ENCODE measurements around the gene EPB41L2. TPM values are rescaled to one million over a fixed set of nuclear protein-coding genes. Genes with fewer than 3 reads are reported as not detected.

The EPB41L2 gene
- total and polyA plus RNA-seq, 2 experiments from 2014 or later, result 27.4 to 35.8 TPM

GRCh38 chr6:131065112-131065823 is 2.2 kb upstream of the EPB41L2 start:
- peaks cover 32% of the 10 kb centered on the region for H3K4me1 ChIP-seq (ENCODE audit: insufficient read depth)
- 94% methylated on average over 4 of the region's 4 CpGs for WGBS (ENCODE audit: low lambda C conversion rate, missing lambda C conversion rate)
- no peak overlapping the region for H3K4me2 ChIP-seq
- TF ChIP-seq EZH2 (IDR thresholded peaks at IDR 0.05; ENCODE audit: borderline replicate concordance), result no peak
- no peak overlapping the region for H3K4me3 ChIP-seq
- peak; percentile 19 for DNase-seq (ENCODE audit: low spot score)
- H3K36me3 ChIP-seq (replicated peaks; ENCODE audit: insufficient read depth, low read depth), result no peaks in the 10 kb centered on the region
- H3K79me2 ChIP-seq, result peaks cover 23% of the 10 kb centered on the region
- H2AFZ ChIP-seq, result no peak overlapping the region
- H4K20me1 ChIP-seq (ENCODE audit: insufficient read depth, poor library complexity, severe bottlenecking), result no peaks in the 10 kb centered on the region
- no peaks in the 10 kb centered on the region for H3K9me2 ChIP-seq (replicated peaks; ENCODE audit: insufficient read depth)
- peak overlapping the region; percentile 86 for H3K27ac ChIP-seq
- H3K27me3 ChIP-seq, result no peaks in the 10 kb centered on the region
- H3K9me3 ChIP-seq (ENCODE audit: low read depth), result no peaks in the 10 kb centered on the region

- Histone ChIP-seq H3K4me1 (ENCODE audit: insufficient read depth) (peaks cover 38% of the 10 kb centered on the region), H3K27me3 (no peaks in the 10 kb centered on the region), H3K79me2 (peaks cover 38% of the 10 kb centered on the region), H2AFZ (peak overlapping the region; percentile 39), H3K36me3 (replicated peaks; ENCODE audit: insufficient read depth, low read depth) (no peaks in the 10 kb centered on the region), H3K9me3 (ENCODE audit: low read depth) (no peaks in the 10 kb centered on the region), H3K27ac (peak overlapping the region; percentile 86), H3K9me2 (replicated peaks; ENCODE audit: insufficient read depth) (no peaks in the 10 kb centered on the region), H3K4me2 (peak overlapping the region; percentile 91), H3K4me3 (peak overlapping the region; percentile 11), H4K20me1 (ENCODE audit: insufficient read depth, poor library complexity, severe bottlenecking) (no peaks in the 10 kb centered on the region)
- TF ChIP-seq EZH2phosphoT487 (IDR thresholded peaks at IDR 0.05; ENCODE audit: low read depth, severe bottlenecking, unreplicated experiment) (no peak), CTCF (IDR thresholded peaks at IDR 0.05; ENCODE audit: poor library complexity) (no peak), EZH2 (IDR thresholded peaks at IDR 0.05; ENCODE audit: borderline replicate concordance) (no peak)
- DNase-seq (ENCODE audit: low spot score), result no peak
- WGBS (ENCODE audit: low lambda C conversion rate, missing lambda C conversion rate), result 30% methylated on average over 8 of the region's 8 CpGs
These were observed 773 bp upstream of the EPB41L2 start for GRCh38 chr6:131063764-131064272.

- WGBS (ENCODE audit: low lambda C conversion rate, missing lambda C conversion rate), result 3% methylated on average over 54 of the region's 84 CpGs
- TF ChIP-seq EZH2 (IDR thresholded peaks at IDR 0.05; ENCODE audit: borderline replicate concordance) (no peak), EZH2phosphoT487 (IDR thresholded peaks at IDR 0.05; ENCODE audit: low read depth, severe bottlenecking, unreplicated experiment) (no peak), CTCF (IDR thresholded peaks at IDR 0.05; ENCODE audit: poor library complexity) (no peak)
- H3K27me3 ChIP-seq, result no peaks in the 10 kb centered on the region
- DNase-seq (ENCODE audit: low spot score), result peak; percentile 53
- no peaks in the 10 kb centered on the region for H3K9me3 ChIP-seq (ENCODE audit: low read depth)
- peak overlapping the region; percentile 95 for H3K4me3 ChIP-seq
- peaks cover 33% of the 10 kb centered on the region for H3K4me1 ChIP-seq (ENCODE audit: insufficient read depth)
- H2AFZ ChIP-seq, result peak overlapping the region; percentile 82
- no peaks in the 10 kb centered on the region for H4K20me1 ChIP-seq (ENCODE audit: insufficient read depth, poor library complexity, severe bottlenecking)
- H3K4me2 ChIP-seq, result peak overlapping the region; percentile 91
- peak overlapping the region; percentile 86 for H3K27ac ChIP-seq
- no peaks in the 10 kb centered on the region for H3K9me2 ChIP-seq (replicated peaks; ENCODE audit: insufficient read depth)
- no peaks in the 10 kb centered on the region for H3K36me3 ChIP-seq (replicated peaks; ENCODE audit: insufficient read depth, low read depth)
- peaks cover 51% of the 10 kb centered on the region for H3K79me2 ChIP-seq
These were observed 611 bp downstream of the EPB41L2 start for GRCh38 chr6:131062241-131063027.

GRCh38 chr6:131061751-131062119 is 1.3 kb downstream of the EPB41L2 start:
- DNase-seq (ENCODE audit: low spot score), result no peak
- peak overlapping the region; percentile 82 for H2AFZ ChIP-seq

More at GRCh38 chr6:131061751-131062119, 1.3 kb downstream of the EPB41L2 start:
- Histone ChIP-seq H3K27me3 (no peaks in the 10 kb centered on the region), H3K36me3 (replicated peaks; ENCODE audit: insufficient read depth, low read depth) (no peaks in the 10 kb centered on the region), H3K4me2 (peak overlapping the region; percentile 91), H3K4me3 (peak overlapping the region; percentile 95), H3K27ac (no peak overlapping the region), H3K4me1 (ENCODE audit: insufficient read depth) (peaks cover 33% of the 10 kb centered on the region), H4K20me1 (ENCODE audit: insufficient read depth, poor library complexity, severe bottlenecking) (no peaks in the 10 kb centered on the region), H3K9me2 (replicated peaks; ENCODE audit: insufficient read depth) (no peaks in the 10 kb centered on the region), H3K79me2 (peaks cover 58% of the 10 kb centered on the region), H3K9me3 (ENCODE audit: low read depth) (no peaks in the 10 kb centered on the region)
- no peak for TF ChIP-seq EZH2phosphoT487 (IDR thresholded peaks at IDR 0.05; ENCODE audit: low read depth, severe bottlenecking, unreplicated experiment)
- 13% methylated on average over 10 of the region's 10 CpGs for WGBS (ENCODE audit: low lambda C conversion rate, missing lambda C conversion rate)
